Activated CD8-positive, alpha-beta T cell treated with anti-CD3 and anti-CD28 coated beads, Interleukin-2, amount 10 ng/mL, durations not matched to agents 7 days and 5 days (primary cell): ENCODE data around the gene PRKG1. TPM values are rescaled to one million over a fixed set of nuclear protein-coding genes. Genes with fewer than 3 reads are reported as not detected.
"Not testable (repeated sequence)": the region's sequence is repeated elsewhere in the genome, so short reads cannot be mapped to it uniquely, and the experiment has no call there.

ENCODE experiments used
- ATAC-seq: fragments of 150-1000 bp; cut with Tn5 transposase; one replicate; pipeline ENCODE4 v1.10.0; 2021; ENCODE audit warnings: moderate library complexity
- CTCF ChIA-PET: fragments of 350-600 bp; sonication (Branson Sonifier 250); formaldehyde crosslinking; loops from one replicate; lab custom pipeline; 2021; ENCODE audit warnings: antibody characterized with exemption; lab: Charles Lee
- POLR2A ChIA-PET: fragments of 350-600 bp; sonication (Branson Sonifier 250); formaldehyde crosslinking; loops from one replicate; lab custom pipeline; 2021; ENCODE audit warnings: antibody characterized with exemption; lab: Charles Lee
- DNase-seq: peaks from one replicate; pipeline ENCODE4 v3.0.0-alpha.2; 2020
- H3K27ac Mint-ChIP-seq: one replicate; pipeline ENCODE4 v1.8.0; 2021; ENCODE audit warnings: mild to moderate bottlenecking, mixed read lengths
- H3K27me3 Mint-ChIP-seq: one replicate; pipeline ENCODE4 v1.8.0; 2021; ENCODE audit warnings: low read depth, mixed read lengths
- H3K36me3 Mint-ChIP-seq: one replicate; pipeline ENCODE4 v1.8.0; 2021; ENCODE audit warnings: low read depth, mixed read lengths
- H3K4me1 Mint-ChIP-seq: one replicate; pipeline ENCODE4 v1.8.0; 2021; ENCODE audit warnings: low read depth, mixed read lengths
- H3K4me3 Mint-ChIP-seq: one replicate; pipeline ENCODE4 v1.8.0; 2021; ENCODE audit warnings: mild to moderate bottlenecking, mixed read lengths
- H3K9me3 Mint-ChIP-seq: one replicate; pipeline ENCODE4 v1.8.0; 2022; ENCODE audit warnings: mixed read lengths; ENCODE audit not compliant: insufficient read depth
- total RNA-seq, 2 experiments: library from RNA; stranded (reverse); gene quantifications; one replicate each; pipeline ENCODE4 v1.2.3, GENCODE V29; 2021

PRKG1 gene
- total RNA-seq, 2 experiments from 2014 or later: not detected

DNA sequence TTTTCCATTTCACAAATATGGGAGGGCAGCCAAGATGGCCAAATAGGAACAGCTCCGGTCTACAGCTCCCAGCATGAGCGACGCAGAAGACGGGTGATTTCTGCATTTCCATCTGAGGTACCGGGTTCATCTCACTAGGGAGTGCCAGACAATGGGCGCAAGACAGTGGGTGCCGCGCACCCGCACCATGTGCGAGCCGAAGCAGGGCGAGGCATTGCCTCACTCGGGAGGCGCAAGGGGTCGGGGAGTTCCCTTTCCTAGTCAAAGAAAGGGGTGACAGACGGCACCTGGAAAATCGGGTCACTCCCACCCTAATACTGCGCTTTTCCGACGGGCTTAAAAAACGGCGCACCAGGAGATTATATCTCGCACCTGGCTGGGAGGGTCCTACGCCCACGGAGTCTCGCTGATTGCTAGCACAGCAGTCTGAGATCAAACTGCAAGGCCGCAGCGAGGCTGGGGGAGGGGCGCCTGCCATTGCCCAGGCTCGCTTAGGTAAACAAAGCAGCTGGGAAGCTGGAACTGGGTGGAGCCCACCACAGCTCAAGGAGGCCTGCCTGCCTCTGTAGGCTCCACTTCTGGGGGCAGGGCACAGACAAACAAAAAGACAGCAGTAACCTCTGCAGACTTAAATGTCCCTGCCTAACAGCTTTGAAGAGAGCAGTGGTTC is 89.2 kb downstream of the PRKG1 start:
- DNase-seq, POLR2A ChIA-PET, ATAC-seq: not testable (repeated sequence)

DNA sequence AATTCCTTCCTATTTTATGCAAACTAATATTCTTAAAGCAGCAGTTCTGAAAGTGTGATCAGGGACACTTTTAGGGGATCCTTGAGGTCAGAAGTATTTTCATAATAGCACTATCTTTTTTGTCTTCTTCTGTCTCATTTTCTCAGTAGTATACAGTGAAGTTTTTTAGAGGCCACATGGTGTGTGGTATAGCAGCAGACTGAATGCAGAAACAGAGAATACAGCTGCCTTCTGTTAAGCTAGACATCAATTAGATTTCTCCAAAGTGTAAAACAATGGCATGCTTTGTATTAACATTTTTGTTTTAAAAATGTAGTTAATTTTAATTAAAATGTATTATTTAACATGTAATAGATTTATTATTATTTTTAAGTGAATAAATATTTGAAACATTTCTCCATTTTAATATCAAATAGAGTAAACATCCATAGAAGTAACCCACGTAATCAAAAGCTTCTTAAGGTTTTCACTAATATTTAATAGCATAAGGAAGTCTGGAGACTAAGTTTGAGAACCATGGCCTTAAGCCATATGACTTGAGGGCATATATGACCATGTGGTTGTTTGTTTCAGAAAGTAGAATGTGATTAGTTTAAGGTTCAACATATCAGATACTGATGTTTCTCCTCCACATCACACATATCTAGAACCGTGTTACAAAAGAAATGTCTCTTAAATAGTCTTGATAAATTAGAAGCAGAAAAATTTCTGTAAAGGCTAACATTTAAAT is 94.0 kb downstream of the PRKG1 start:
- H3K27me3 Mint-ChIP-seq: no peaks in the 10 kb centered on the region
- H3K4me3 Mint-ChIP-seq: no peak overlapping the region
- no peak overlapping the region for H3K27ac Mint-ChIP-seq
- no peaks in the 10 kb centered on the region for H3K4me1 Mint-ChIP-seq
- ChIA-PET CTCF (no interaction called here), POLR2A (no interaction called here)
- no peaks in the 10 kb centered on the region for H3K36me3 Mint-ChIP-seq
- ATAC-seq (no peak), DNase-seq (no peak)
- no peaks in the 10 kb centered on the region for H3K9me3 Mint-ChIP-seq

More for the DNA sequence above, 89.2 kb downstream of the PRKG1 start:
- H3K9me3 Mint-ChIP-seq, CTCF ChIA-PET, H3K27ac Mint-ChIP-seq, H3K4me1 Mint-ChIP-seq, H3K36me3 Mint-ChIP-seq, H3K4me3 Mint-ChIP-seq, H3K27me3 Mint-ChIP-seq: not testable (repeated sequence)

DNA sequence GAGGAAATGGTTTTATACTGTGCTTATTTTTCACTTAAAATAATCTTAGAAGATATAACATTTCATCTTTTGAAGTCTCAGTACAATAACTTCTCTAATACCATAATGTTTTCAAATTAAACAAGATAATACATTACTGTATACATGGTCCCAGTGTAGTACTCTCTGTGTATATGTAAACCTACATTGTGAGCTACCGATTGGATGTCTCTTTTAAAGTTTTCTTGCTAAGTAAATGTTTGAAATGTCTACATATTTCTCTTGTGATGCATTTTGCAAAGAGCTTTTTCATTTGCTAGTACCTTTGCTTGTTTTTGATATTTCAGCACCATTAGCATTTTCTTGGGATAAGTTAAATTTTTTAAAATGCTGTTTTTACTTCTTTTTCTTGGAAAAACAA is 94.8 kb downstream of the PRKG1 start:
- POLR2A ChIA-PET: no interaction called here
- Mint-ChIP-seq H3K4me1 (no peaks in the 10 kb centered on the region), H3K27me3 (no peaks in the 10 kb centered on the region), H3K4me3 (no peak overlapping the region), H3K9me3 (no peaks in the 10 kb centered on the region), H3K27ac (no peak overlapping the region), H3K36me3 (no peaks in the 10 kb centered on the region)
- no peak for ATAC-seq
- no peak for DNase-seq
- CTCF ChIA-PET: no interaction called here

DNA sequence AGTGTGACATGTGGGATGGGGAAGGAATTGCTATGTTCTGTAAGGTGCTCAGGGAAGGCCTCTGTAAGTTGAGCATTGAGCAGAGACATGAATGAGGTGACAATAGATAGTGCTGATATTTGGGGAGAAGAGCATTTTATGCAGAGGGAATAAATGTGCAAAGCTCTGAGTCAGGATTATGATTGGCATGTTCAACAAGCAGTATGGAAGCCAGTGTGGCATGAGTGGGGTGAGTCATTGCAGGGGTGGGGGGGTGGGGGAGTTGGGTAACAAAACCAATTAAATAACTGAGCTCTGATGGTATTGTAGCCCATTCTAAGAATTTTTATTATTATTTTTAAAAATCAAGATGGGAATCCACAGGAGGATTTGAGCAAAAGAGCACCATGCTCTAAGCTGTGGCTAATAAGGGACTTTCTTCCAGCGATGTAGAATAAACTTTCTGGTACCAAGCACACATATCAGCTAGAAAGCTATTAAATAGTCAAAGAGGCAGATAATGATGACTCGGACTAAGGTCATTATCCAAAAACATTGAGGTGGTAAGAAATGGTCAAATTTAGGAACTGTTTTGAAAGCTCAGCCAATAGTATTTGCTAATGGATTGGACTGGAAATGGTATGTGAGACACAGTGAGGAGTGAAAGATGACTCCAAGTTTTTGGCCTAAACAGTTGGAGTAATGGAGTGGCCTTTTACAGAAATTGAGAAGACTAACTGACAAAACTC is 96.4 kb downstream of the PRKG1 start:
- H3K27me3 Mint-ChIP-seq: no peaks in the 10 kb centered on the region
- DNase-seq (no peak), ATAC-seq (no peak)
- POLR2A ChIA-PET: no interaction called here
- no peak overlapping the region for H3K4me3 Mint-ChIP-seq
- no peak overlapping the region for H3K27ac Mint-ChIP-seq
- H3K4me1 Mint-ChIP-seq: no peaks in the 10 kb centered on the region
- no peaks in the 10 kb centered on the region for H3K9me3 Mint-ChIP-seq
- CTCF ChIA-PET: interaction anchor here (0.6 kb wide), 1 partner anchor 194 kb away, joined by 3 read pairs; no protein-coding TSS in a partner anchor
- no peaks in the 10 kb centered on the region for H3K36me3 Mint-ChIP-seq

DNA sequence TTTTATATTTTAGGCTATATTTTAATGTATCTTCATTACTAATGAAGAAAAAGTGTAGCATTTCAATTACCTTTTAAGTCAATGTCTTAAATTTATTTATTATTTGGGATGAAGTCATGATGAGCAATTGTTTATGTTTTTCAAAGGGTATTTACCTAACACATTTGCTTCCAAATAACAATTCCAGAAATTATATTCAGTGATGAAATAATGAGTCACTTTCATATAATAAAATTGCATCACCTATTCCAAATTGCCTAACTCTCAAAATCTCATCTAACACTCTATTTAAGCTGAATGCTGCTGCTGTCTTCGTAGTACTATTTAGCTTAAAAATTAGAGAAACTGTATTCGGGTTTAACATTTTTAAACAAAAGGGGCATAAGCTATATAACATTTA is 97.7 kb downstream of the PRKG1 start:
- Mint-ChIP-seq H3K27ac (no peak overlapping the region), H3K27me3 (no peaks in the 10 kb centered on the region), H3K4me1 (no peaks in the 10 kb centered on the region), H3K4me3 (no peak overlapping the region), H3K36me3 (no peaks in the 10 kb centered on the region), H3K9me3 (no peaks in the 10 kb centered on the region)
- ChIA-PET CTCF (no interaction called here), POLR2A (no interaction called here)
- DNase-seq (no peak), ATAC-seq (no peak)

DNA sequence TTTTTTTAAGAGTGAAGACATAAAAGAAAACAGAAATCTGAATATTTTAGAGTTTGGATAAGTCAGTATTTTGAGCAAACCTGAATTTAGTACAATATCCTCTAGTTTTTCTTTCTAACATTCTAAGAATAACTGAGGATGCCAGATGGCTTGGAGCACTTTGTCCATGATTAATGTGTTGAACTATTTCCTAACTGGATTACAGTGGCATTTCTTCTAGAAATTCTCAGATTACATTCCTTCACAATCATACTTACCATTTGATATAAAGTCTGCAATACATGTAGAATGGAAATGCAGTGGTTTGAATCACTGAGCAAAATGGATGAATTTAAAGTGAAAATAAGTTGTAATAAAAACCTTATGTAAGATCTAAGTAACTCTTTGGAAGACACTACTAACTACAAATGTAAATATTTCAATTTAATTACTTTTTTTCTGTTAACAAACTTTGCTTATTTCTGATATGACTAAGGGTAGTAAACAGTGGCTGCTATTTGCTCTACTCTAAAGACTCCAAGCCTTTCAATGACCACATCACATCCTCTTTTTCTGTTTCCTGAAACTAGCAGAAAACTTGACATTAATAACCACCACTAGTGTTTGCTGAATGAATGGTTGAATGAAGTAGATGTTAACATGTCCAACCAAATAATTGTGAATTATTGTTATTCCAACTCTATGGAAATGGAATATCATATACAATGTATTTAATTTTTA is 102.8 kb downstream of the PRKG1 start:
- no peaks in the 10 kb centered on the region for H3K4me1 Mint-ChIP-seq
- no peaks in the 10 kb centered on the region for H3K27me3 Mint-ChIP-seq
- DNase-seq (no peak), ATAC-seq (no peak)
- no peaks in the 10 kb centered on the region for H3K36me3 Mint-ChIP-seq
- CTCF ChIA-PET: no interaction called here
- H3K4me3 Mint-ChIP-seq: no peak overlapping the region
- POLR2A ChIA-PET: no interaction called here
- H3K9me3 Mint-ChIP-seq: no peaks in the 10 kb centered on the region
- H3K27ac Mint-ChIP-seq: no peak overlapping the region

DNA sequence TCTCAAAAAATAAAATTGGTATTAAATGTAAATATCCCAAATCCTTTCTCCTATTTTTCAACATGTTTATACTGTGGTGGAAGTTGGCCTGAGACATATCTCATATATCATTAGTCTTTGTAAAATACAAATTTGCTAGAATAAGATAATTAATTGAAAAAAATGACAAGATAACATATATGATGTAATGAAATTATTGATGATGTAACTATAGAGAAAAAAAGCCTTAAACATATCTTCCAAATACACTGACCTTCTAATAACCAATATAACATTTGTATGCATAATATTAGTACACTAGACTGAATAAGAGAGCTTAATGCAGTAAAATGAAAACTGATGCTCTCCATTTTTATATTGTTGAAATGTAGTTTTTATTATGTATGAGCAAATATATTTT is 104.3 kb downstream of the PRKG1 start:
- no peak for DNase-seq
- Mint-ChIP-seq H3K9me3 (no peaks in the 10 kb centered on the region), H3K27me3 (no peaks in the 10 kb centered on the region), H3K27ac (no peak overlapping the region), H3K36me3 (no peaks in the 10 kb centered on the region), H3K4me1 (no peaks in the 10 kb centered on the region), H3K4me3 (no peak overlapping the region)
- no peak for ATAC-seq
- ChIA-PET CTCF (no interaction called here), POLR2A (no interaction called here)

DNA sequence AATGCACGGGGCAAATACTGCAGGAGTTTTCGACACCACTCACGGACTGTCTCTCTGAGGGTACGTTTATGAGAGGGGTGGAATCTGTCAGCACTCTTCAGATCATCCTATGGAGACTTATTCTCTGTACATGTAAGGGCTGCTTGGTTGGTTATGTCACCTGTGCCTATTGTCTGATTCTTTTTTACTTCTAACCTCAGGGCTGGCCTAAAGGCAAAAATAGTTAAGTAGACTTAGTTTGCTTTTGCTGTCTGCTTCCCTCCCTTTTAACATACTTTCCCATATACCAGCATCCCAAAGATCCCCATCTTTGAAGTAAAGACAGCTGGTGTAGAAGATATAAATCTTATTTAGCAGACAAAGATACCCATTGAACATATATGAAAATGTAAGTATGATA is 105.9 kb downstream of the PRKG1 start:
- Mint-ChIP-seq H3K9me3 (no peaks in the 10 kb centered on the region), H3K27me3 (no peaks in the 10 kb centered on the region), H3K36me3 (no peaks in the 10 kb centered on the region), H3K27ac (no peak overlapping the region), H3K4me1 (no peaks in the 10 kb centered on the region), H3K4me3 (no peak overlapping the region)
- ChIA-PET CTCF (interaction anchor here (0.6 kb wide), 1 partner anchor 115 kb away, joined by 3 read pairs; no protein-coding TSS in a partner anchor), POLR2A (no interaction called here)
- no peak for ATAC-seq
- no peak for DNase-seq

DNA sequence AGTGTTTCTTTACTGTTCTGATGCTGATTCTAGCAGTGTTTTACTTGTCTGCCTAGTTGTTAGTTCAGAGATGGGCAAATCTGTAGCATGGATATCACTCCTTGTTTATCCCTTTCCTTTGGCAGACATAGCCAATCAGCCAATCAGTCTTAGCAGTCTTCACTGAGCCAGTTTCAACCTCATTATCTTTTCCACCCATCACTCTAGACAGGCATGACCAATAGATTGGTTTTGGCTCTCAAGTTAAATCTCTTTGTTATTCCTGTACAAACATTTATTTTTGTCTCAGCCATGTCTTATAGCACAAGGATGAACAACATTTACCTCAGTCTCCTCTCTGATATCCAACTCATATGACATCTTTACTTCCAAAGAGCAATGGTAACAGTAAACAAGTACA is 109.5 kb downstream of the PRKG1 start:
- H3K4me3 Mint-ChIP-seq: no peak overlapping the region
- ATAC-seq (no peak), DNase-seq (no peak)
- no peaks in the 10 kb centered on the region for H3K36me3 Mint-ChIP-seq
- no peak overlapping the region for H3K27ac Mint-ChIP-seq
- CTCF ChIA-PET: no interaction called here
- POLR2A ChIA-PET: no interaction called here
- H3K9me3 Mint-ChIP-seq: no peaks in the 10 kb centered on the region
- H3K27me3 Mint-ChIP-seq: no peaks in the 10 kb centered on the region
- no peaks in the 10 kb centered on the region for H3K4me1 Mint-ChIP-seq

DNA sequence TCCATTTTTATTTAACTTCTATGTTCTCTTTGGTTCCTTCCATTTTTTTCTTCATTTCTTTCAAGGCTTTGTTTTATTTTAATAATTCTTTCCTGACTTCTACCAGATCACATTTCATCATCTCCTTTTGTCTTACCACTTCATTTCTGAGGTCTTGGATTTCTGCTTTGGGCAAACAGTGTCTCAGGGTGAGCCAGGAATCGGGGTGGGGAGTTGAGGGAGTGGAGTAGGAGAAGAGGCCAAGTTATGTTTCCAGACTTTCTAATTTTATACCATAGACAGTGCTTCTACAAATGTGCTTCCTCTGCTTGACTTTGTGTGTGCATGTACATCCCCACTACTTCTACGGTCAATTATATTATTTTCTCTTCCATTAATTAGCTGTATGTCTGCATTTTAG is 112.1 kb downstream of the PRKG1 start:
- ATAC-seq: no peak
- no peak overlapping the region for H3K27ac Mint-ChIP-seq
- ChIA-PET CTCF (no interaction called here), POLR2A (no interaction called here)
- no peaks in the 10 kb centered on the region for H3K27me3 Mint-ChIP-seq
- no peak for DNase-seq
- no peaks in the 10 kb centered on the region for H3K36me3 Mint-ChIP-seq
- H3K4me1 Mint-ChIP-seq: no peaks in the 10 kb centered on the region
- H3K4me3 Mint-ChIP-seq: no peak overlapping the region
- no peaks in the 10 kb centered on the region for H3K9me3 Mint-ChIP-seq

DNA sequence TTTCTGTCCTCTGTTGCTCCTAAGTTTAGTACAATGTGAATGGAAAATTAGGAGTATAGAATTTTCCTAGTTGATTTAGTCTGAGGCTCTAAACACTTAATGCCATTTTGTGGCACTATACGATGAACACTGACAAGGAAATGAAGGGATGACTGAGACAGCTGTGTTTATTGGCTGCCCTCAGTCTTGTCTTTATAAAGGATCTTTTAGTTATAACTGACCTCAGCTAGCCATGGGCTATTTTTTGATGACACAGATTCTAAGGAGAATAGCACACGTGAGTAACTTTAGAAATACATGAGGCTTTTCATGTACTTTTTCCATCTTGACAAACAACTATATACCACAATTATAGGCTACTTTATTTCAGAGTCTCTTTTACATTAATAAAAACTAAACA is 113.7 kb downstream of the PRKG1 start:
- Mint-ChIP-seq H3K27me3 (no peaks in the 10 kb centered on the region), H3K27ac (no peak overlapping the region), H3K4me3 (no peak overlapping the region), H3K36me3 (no peaks in the 10 kb centered on the region), H3K4me1 (no peaks in the 10 kb centered on the region), H3K9me3 (no peaks in the 10 kb centered on the region)
- POLR2A ChIA-PET: no interaction called here
- DNase-seq (no peak), ATAC-seq (no peak)
- CTCF ChIA-PET: no interaction called here

DNA sequence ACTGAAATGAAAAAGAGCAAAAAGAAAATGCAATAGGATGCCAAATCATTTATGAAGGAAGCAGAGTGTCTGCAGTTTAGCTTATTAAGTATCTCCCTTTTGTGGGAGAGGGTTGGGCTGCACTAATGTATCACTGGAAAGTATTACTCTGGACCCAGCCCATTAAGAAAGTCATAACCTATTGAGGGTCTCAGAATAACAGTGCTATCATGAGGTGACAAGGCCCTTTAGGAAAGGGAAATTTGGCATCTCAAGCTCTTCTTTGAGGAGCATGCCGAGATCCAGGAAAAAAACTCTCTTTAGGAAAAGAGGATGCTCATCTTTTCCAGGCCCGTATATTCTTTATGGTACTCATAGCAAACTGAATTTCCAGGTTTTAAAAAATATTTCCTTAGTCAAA is 114.6 kb downstream of the PRKG1 start:
- Mint-ChIP-seq H3K9me3 (no peaks in the 10 kb centered on the region), H3K4me1 (no peaks in the 10 kb centered on the region), H3K27ac (no peak overlapping the region), H3K4me3 (no peak overlapping the region), H3K36me3 (no peaks in the 10 kb centered on the region), H3K27me3 (no peaks in the 10 kb centered on the region)
- ATAC-seq (no peak), DNase-seq (no peak)
- ChIA-PET CTCF (no interaction called here), POLR2A (no interaction called here)
